ENCODE measurements around the gene COX7C. TPM values are rescaled to one million over a fixed set of nuclear protein-coding genes. Genes with fewer than 3 reads are reported as not detected.

Gene COX7C
- total RNA-seq, 2 experiments from 2014 or later = 467 to 482 TPM

- no peak overlapping the region for H3K27ac ChIP-seq (ENCODE audit: low read depth in 1 of 2, low read length in 2 of 2)
- H3K4me1 Mint-ChIP-seq (ENCODE audit: low read depth) = no peaks in the 10 kb centered on the region
- no peak for ATAC-seq (ENCODE audit: poor library complexity)
- H3K4me3 Mint-ChIP-seq = no peak overlapping the region
- H3K9me3 Mint-ChIP-seq = no peaks in the 10 kb centered on the region
- H3K27me3 Mint-ChIP-seq = peaks cover 10% of the 10 kb centered on the region
- H3K36me3 ChIP-seq (ENCODE audit: insufficient read depth, low read length) = no peaks in the 10 kb centered on the region
- DNase-seq = no peak
- POLR2A ChIA-PET = no interaction called here
- no peaks in the 10 kb centered on the region for H3K27me3 ChIP-seq (ENCODE audit: control insufficient read depth in 1 of 2, insufficient read depth in 2 of 2, low read length in 2 of 2)
- no peak overlapping the region for H3K27ac Mint-ChIP-seq
- no peaks in the 10 kb centered on the region for H3K4me1 ChIP-seq (ENCODE audit: insufficient read depth, low read length)
- no peaks in the 10 kb centered on the region for H3K9me3 ChIP-seq (ENCODE audit: control insufficient read depth in 1 of 2, insufficient read depth in 1 of 2, low read length in 2 of 2)
- no peak for TF ChIP-seq CTCF (IDR thresholded peaks at IDR 0.05)
- CTCF ChIA-PET = no interaction called here
- intact Hi-C loops (cut with DNase I, micrococcal nuclease) = no loop called here
- H3K4me3 ChIP-seq (ENCODE audit: low read length) = no peak overlapping the region
- no peaks in the 10 kb centered on the region for H3K36me3 Mint-ChIP-seq (ENCODE audit: low read depth)
Observed at GRCh38 chr5:86572825-86573517, 44.8 kb upstream of the COX7C start.

GRCh38 chr5:86579502-86579901, 38.2 kb upstream of the COX7C start:
- H3K27me3 ChIP-seq (ENCODE audit: control insufficient read depth in 1 of 2, insufficient read depth in 2 of 2, low read length in 2 of 2) = peaks cover 2 to 4% of the 10 kb centered on the region in 2 experiments
- Mint-ChIP-seq H3K9me3 (no peaks in the 10 kb centered on the region), H3K36me3 (ENCODE audit: low read depth) (no peaks in the 10 kb centered on the region), H3K4me1 (ENCODE audit: low read depth) (no peaks in the 10 kb centered on the region), H3K27ac (no peak overlapping the region), H3K4me3 (no peak overlapping the region), H3K27me3 (peaks cover 23% of the 10 kb centered on the region)
- H3K4me1 ChIP-seq (ENCODE audit: insufficient read depth, low read length) = no peaks in the 10 kb centered on the region
- no peak for DNase-seq
- no peak overlapping the region for H3K4me3 ChIP-seq (ENCODE audit: low read length)
- H3K27ac ChIP-seq (ENCODE audit: low read depth in 1 of 2, low read length in 2 of 2) = no peak overlapping the region
- CTCF ChIA-PET = no interaction called here
- POLR2A ChIA-PET = no interaction called here
- ATAC-seq (ENCODE audit: poor library complexity) = no peak
- no peak for TF ChIP-seq CTCF (IDR thresholded peaks at IDR 0.05)
- intact Hi-C loops (cut with DNase I, micrococcal nuclease) = no loop called here
- no peaks in the 10 kb centered on the region for H3K36me3 ChIP-seq (ENCODE audit: insufficient read depth, low read length)
- no peaks in the 10 kb centered on the region for H3K9me3 ChIP-seq (ENCODE audit: control insufficient read depth in 1 of 2, insufficient read depth in 1 of 2, low read length in 2 of 2)

GRCh38 chr5:86596476-86596875, 21.3 kb upstream of the COX7C start:
- intact Hi-C loops (cut with DNase I, micrococcal nuclease) = no loop called here
- Histone ChIP-seq H3K4me1 (ENCODE audit: insufficient read depth, low read length) (no peaks in the 10 kb centered on the region), H3K4me3 (ENCODE audit: low read length) (no peak overlapping the region), H3K27ac (ENCODE audit: low read depth in 1 of 2, low read length in 2 of 2) (no peak overlapping the region), H3K9me3 (ENCODE audit: control insufficient read depth in 1 of 2, insufficient read depth in 1 of 2, low read length in 2 of 2) (no peaks in the 10 kb centered on the region), H3K36me3 (ENCODE audit: insufficient read depth, low read length) (no peaks in the 10 kb centered on the region), H3K27me3 (ENCODE audit: control insufficient read depth in 1 of 2, insufficient read depth in 2 of 2, low read length in 2 of 2) (peaks cover 0 to 3% of the 10 kb centered on the region in 2 experiments)
- no peak overlapping the region for H3K4me3 Mint-ChIP-seq
- no peaks in the 10 kb centered on the region for H3K4me1 Mint-ChIP-seq (ENCODE audit: low read depth)
- no peaks in the 10 kb centered on the region for H3K36me3 Mint-ChIP-seq (ENCODE audit: low read depth)
- ATAC-seq (ENCODE audit: poor library complexity) (no peak), DNase-seq (no peak)
- POLR2A ChIA-PET = no interaction called here
- H3K9me3 Mint-ChIP-seq = no peaks in the 10 kb centered on the region
- no peak for TF ChIP-seq CTCF (IDR thresholded peaks at IDR 0.05)
- CTCF ChIA-PET = no interaction called here
- H3K27ac Mint-ChIP-seq = no peak overlapping the region
- peaks cover 61% of the 10 kb centered on the region for H3K27me3 Mint-ChIP-seq

Measured in CD4-positive, alpha-beta T cell (primary cell).